Suprapubic skin (tissue), 4 donors: ENCODE results near the gene GLCE. TPM values are rescaled to one million over a fixed set of nuclear protein-coding genes. Genes with fewer than 3 reads are reported as not detected.

Source experiments
- DNase-seq, 2 donors: peaks; one replicate each; pipeline ENCODE4 v3.0.0-alpha.2; 2019; ENCODE audit warnings: low spot score in 2 of 2
- H3K27ac ChIP-seq: fragments of 200-600 bp; sonication (generic); one replicate; pipeline ENCODE4 v1.5.1; 2019
- H3K27me3 ChIP-seq: fragments of 200-600 bp; sonication (generic); one replicate; pipeline ENCODE4 v1.5.1; 2019
- H3K36me3 ChIP-seq: fragments of 200-600 bp; sonication (generic); one replicate; pipeline ENCODE4 v1.5.1; 2019
- H3K4me1 ChIP-seq: fragments of 200-600 bp; sonication (generic); one replicate; pipeline ENCODE4 v1.5.1; 2019
- H3K4me3 ChIP-seq: fragments of 200-600 bp; sonication (generic); one replicate; pipeline ENCODE4 v1.5.1; 2019; ENCODE audit warnings: mild to moderate bottlenecking
- H3K9me3 ChIP-seq: fragments of 200-600 bp; sonication (generic); one replicate; pipeline ENCODE4 v1.5.1; 2019
- EP300 ChIP-seq: sonication (generic); formaldehyde crosslinking; IDR thresholded peaks from one replicate; pipeline ENCODE4 v1.6.1; 2017; ENCODE audit warnings: antibody characterized with exemption
- POLR2A ChIP-seq, 2 donors: fragments of 450-650 bp; IDR thresholded peaks; one replicate each; pipeline ENCODE4 v1.6.1; 2017; ENCODE audit warnings: antibody characterized with exemption in 2 of 2, mild to moderate bottlenecking in 2 of 2, moderate library complexity in 2 of 2
- POLR2AphosphoS5 ChIP-seq, 3 donors: sonication (generic); formaldehyde crosslinking; IDR thresholded peaks; one replicate each; pipeline ENCODE4 v1.6.1; 2017; ENCODE audit warnings: antibody characterized with exemption in 3 of 3
- WGBS: methylation state at CpG from one replicate; pipeline ENCODE4 v1.1.5; 2018; 5-methylcytosine and 5-hydroxymethylcytosine counted together
- total RNA-seq, 4 donors: library from RNA; depleted of rRNA; stranded (reverse); fragments of >200 nt; gene quantifications; one replicate each; pipeline ENCODE4 v1.1.0, GENCODE V29; 2016
- TF ChIP-seq, protein P1 (sequence below), 2 donors: fragments of 200-600 bp in 1 of 2; fragments of 450-650 bp in 1 of 2; sonication (generic) in 1 of 2; IDR thresholded peaks; one replicate each; pipeline ENCODE4 v1.5.1; 2016 to 2019; ENCODE audit warnings: antibody characterized with exemption in 2 of 2, mild to moderate bottlenecking in 1 of 2, moderate library complexity in 1 of 2

Gene GLCE
- total RNA-seq, 4 donors from 2014 or later: 16.1 to 18.9 (median 16.9) TPM

DNA sequence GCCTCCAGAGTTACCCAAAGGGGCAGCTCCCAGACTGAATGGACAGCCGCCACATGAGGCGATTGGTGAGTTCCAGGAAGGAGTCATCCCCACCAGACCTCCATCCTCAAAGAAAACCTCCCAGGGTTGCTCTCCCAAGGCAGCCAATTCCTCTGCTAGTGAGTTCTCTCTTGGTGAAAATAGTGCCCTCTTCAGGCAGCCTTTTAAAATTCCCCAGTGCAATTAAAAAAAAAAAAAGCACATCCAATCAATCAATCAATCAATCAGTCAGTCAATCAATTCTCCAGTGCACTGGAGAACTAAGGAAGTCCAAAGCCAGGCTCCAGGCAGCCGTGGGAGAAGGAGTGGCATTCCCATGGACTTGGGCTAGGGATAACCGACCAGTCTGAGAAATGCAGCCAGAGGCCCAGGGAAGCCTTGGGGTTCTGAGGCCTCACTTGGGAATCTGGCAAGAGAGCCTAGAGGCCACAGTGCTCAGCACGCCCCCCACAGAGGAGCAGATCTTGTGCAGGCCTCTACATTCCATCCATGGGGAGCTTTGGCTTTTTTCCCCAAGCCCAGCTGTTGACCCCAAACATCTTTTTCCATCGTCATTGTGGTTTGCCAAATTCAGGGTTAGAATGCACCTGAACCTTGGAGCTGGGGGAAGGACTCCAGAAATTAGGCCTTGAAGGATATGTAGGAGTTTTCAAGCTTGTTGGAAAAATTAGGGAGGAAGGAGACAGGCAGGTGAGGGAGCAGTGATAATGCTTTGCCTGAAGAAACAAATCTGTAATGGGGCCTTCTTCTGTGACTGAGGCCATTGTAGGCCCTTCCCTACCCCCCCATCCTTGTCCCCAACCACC is 143.1 kb downstream of the GLCE start:
- no peak for DNase-seq
- H3K4me3 ChIP-seq: no peak overlapping the region
- H3K27me3 ChIP-seq: peaks cover 22% of the 10 kb centered on the region
- H3K36me3 ChIP-seq: no peaks in the 10 kb centered on the region
- H3K27ac ChIP-seq: no peak overlapping the region
- peaks cover 19% of the 10 kb centered on the region for H3K4me1 ChIP-seq
- WGBS: 67% methylated on average over 4 of the region's 6 CpGs
- TF ChIP-seq, protein P1, sequence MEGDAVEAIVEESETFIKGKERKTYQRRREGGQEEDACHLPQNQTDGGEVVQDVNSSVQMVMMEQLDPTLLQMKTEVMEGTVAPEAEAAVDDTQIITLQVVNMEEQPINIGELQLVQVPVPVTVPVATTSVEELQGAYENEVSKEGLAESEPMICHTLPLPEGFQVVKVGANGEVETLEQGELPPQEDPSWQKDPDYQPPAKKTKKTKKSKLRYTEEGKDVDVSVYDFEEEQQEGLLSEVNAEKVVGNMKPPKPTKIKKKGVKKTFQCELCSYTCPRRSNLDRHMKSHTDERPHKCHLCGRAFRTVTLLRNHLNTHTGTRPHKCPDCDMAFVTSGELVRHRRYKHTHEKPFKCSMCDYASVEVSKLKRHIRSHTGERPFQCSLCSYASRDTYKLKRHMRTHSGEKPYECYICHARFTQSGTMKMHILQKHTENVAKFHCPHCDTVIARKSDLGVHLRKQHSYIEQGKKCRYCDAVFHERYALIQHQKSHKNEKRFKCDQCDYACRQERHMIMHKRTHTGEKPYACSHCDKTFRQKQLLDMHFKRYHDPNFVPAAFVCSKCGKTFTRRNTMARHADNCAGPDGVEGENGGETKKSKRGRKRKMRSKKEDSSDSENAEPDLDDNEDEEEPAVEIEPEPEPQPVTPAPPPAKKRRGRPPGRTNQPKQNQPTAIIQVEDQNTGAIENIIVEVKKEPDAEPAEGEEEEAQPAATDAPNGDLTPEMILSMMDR (IDR thresholded peaks at IDR 0.05): no peak
- no peak for TF ChIP-seq POLR2AphosphoS5 (IDR thresholded peaks at IDR 0.05)
- TF ChIP-seq EP300: no peak
- no peak for TF ChIP-seq POLR2A (IDR thresholded peaks at IDR 0.05)
- no peaks in the 10 kb centered on the region for H3K9me3 ChIP-seq

DNA sequence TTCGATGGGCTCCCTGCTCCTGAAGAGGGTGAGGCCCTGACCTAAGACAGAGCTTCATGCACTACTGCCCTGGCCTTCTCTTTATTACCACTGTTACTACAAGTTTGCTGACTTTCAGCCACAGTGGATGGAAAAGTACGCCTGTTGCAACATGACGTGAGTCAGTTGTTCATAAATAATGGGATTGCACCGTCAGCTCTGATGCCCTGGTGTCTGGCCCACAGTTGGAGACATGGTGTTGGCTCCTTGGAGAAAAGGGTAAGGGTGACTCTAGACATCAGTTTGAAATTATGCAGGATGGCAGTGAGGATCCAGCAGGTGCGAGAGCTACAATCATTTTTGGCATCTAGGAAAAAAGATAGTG is 143.7 kb downstream of the GLCE start:
- no peak overlapping the region for H3K4me3 ChIP-seq
- peaks cover 16% of the 10 kb centered on the region for H3K27me3 ChIP-seq
- H3K4me1 ChIP-seq: peaks cover 13% of the 10 kb centered on the region
- no peak overlapping the region for H3K27ac ChIP-seq
- no peaks in the 10 kb centered on the region for H3K9me3 ChIP-seq
- 42% methylated on average over 5 of the region's 5 CpGs for WGBS
- no peak for DNase-seq
- H3K36me3 ChIP-seq: no peaks in the 10 kb centered on the region
- TF ChIP-seq EP300 (no peak), POLR2A (IDR thresholded peaks at IDR 0.05) (no peak), POLR2AphosphoS5 (IDR thresholded peaks at IDR 0.05) (no peak)
- TF ChIP-seq, protein P1 (IDR thresholded peaks at IDR 0.05): no peak

DNA sequence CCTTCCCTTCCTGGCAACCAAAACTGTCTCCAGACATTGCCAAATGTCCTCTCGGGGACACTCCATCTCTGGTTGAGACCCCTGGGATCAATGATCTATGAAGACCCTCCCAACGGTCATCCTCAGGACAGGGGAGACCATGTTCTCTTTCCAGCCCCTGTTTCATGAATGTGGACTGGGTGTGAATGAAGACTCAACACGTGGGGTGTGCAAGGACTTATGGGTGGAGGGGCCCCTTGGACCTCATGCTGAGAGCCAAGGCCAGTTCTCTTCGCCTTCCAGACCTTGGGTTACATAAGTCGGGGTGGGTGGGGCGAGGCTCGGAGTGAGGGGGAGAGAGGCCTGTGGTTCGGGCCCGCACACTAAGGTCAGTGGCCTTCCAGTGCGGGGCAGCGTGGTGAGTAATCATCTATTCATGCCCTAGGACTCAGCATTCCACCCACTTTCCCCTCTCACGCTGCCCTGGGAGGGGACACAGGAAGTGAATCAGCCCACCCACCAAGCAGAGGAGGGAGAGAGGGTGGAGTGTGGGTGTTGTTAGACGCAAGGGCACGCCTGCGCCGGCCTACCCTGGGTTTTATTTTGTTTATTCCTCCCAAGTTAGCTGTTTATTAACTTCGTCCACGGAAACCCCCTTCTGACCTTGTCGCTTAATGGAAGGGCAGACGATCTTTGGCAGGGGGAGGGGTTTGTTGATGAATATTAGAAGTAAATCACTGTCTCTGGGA is 144.9 kb downstream of the GLCE start:
- Histone ChIP-seq H3K27ac (no peak overlapping the region), H3K36me3 (no peaks in the 10 kb centered on the region), H3K4me3 (no peak overlapping the region), H3K27me3 (peaks cover 5% of the 10 kb centered on the region), H3K4me1 (peaks cover 3% of the 10 kb centered on the region), H3K9me3 (no peaks in the 10 kb centered on the region)
- no peak for TF ChIP-seq POLR2A (IDR thresholded peaks at IDR 0.05)
- TF ChIP-seq, protein P1 (IDR thresholded peaks at IDR 0.05): no peak
- 77% methylated on average over 19 of the region's 20 CpGs for WGBS
- no peak for DNase-seq

DNA sequence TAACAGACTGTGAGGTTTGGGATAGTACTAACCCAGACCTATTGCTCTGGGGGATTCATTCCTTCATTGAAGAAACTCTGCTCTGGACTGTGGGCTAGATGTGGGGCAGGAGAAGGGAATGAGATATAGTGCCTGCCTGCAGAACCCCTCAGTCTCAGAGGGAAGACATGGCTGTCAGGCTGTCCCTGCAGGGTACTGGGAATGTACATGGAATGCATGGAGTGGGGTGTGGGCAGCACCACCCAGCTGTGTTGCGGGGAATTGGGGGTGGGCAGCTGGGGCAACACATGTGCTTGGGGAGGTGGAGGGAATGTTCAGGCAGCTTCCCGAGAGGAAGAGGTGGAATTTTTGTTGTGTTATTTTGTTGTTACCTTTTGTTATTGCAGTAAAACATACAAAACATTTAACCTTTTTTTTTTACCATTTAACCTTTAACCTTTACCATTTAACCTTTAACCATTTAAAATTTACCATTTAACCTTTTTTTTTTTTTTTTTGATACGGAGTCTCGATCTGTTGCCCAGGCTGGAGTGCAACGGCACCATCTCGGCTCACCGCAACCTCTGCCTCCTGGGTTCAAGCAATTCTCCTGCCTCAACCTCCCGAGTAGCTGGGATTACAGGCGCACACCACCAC is 145.6 kb downstream of the GLCE start:
- peaks cover 3% of the 10 kb centered on the region for H3K4me1 ChIP-seq
- H3K27ac ChIP-seq: no peak overlapping the region
- DNase-seq: no peak
- TF ChIP-seq, protein P1 (IDR thresholded peaks at IDR 0.05): no peak
- TF ChIP-seq EP300: no peak
- no peaks in the 10 kb centered on the region for H3K9me3 ChIP-seq
- 91% methylated on average over 9 of the region's 9 CpGs for WGBS
- no peak overlapping the region for H3K4me3 ChIP-seq
- H3K27me3 ChIP-seq: peaks cover 5% of the 10 kb centered on the region
- no peaks in the 10 kb centered on the region for H3K36me3 ChIP-seq

DNA sequence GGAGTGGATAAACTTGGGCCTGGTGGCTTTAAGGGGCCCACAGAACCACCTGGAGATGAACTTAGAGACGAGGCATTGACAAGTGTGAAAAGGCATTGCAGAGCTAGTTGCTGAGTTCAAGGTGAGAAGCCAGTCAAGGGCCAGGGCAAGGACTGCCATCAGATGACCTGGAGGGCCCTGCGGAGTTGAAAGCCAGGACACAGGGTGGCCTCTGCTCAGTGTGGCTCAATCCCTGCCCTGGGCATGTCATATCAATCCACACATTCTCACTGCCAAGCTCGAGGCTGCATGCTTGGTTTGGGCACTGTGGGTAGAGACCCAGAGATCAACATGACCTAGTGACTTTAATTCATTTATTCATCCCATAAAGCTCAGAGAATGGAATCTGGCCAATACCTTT is 147.5 kb downstream of the GLCE start:
- 87% methylated on average over 2 of the region's 3 CpGs for WGBS
- Histone ChIP-seq H3K27ac (no peak overlapping the region), H3K36me3 (no peaks in the 10 kb centered on the region), H3K9me3 (no peaks in the 10 kb centered on the region), H3K4me3 (no peak overlapping the region), H3K4me1 (peaks cover 3% of the 10 kb centered on the region), H3K27me3 (no peaks in the 10 kb centered on the region)
- no peak for DNase-seq
- no peak for TF ChIP-seq POLR2AphosphoS5 (IDR thresholded peaks at IDR 0.05)
- TF ChIP-seq EP300: no peak
- TF ChIP-seq POLR2A (IDR thresholded peaks at IDR 0.05): no peak
